Stimulated activated CD4-positive, alpha-beta T cell treated with anti-CD3 and anti-CD28 coated beads, Interleukin-2, amount 100 ng/mL, for 4 hours (primary cell): ENCODE data around the gene UNC45B.
"Not testable (repeated sequence)": the region's sequence is repeated elsewhere in the genome, so short reads cannot be mapped to it uniquely, and the experiment has no call there.

ENCODE experiments used
- DNase-seq: peaks from one replicate; pipeline ENCODE4 v3.0.0-alpha.2; 2020; ENCODE audit warnings: low read depth

UNC45B gene

GRCh38 chr17:35141681-35142466, 5.7 kb upstream of the UNC45B start, which contains the start of gene NLE1:
TSS of gene NLE1 (minus strand) at chr17:35142303. CDS start at chr17:35142275, 28 bp downstream.
- DNase-seq: peak; percentile 83

DNA sequence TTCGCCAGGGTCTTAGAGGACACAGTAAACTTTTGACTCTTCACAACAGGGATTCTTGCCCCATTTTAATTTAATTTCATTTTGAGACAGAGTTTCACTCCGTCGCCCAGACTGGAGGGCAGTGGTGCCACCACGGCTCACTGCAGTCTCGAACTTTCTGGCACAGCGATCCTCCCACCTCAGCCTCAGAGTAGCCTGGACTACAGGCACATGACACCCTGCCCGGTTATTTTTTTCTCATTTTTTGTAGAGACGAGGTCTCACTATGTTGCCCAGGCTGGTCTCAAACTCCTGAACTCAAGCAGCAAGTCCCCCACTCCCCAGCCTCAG, 5.2 kb upstream of the UNC45B start:
- DNase-seq: no peak

DNA sequence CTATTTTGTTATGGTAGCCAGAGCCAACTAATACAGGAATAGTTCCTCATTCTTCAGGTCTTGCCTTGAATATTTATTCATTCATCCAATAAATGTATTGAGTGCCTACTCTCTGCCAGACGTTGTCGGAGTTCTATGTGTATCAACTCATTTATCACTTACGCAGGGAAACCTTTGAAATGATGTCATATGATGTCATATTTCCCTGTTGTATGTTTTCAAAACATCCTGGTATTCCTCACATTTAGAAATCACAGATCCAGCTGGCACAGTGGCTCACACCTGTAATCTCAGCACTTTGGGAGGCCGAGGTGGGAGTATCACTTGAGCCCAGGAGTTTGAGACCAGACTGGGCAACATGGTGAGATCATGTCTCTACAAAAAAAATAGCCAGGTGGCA, 2.8 kb upstream of the UNC45B start:
- DNase-seq: no peak

GRCh38 chr17:35146214-35146833, 1.3 kb upstream of the UNC45B start:
- no peak for DNase-seq

DNA sequence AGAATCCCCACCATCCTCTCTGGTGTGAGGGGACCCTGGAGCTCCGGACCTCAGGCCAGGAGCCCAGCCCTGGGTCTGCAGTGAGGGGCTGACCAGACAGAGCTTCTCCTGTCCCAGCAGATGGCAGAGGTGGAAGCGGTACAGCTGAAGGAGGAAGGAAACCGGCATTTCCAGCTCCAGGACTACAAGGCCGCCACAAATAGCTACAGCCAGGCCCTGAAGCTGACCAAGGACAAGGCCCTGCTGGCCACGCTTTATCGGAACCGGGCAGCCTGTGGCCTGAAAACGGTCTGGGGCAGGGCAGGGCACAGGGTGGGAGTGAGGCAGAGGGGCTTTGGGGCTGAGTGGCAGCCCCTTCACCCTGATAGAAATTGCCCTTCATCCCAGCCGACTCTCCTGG, 527 bp downstream of the UNC45B start:
- no peak for DNase-seq

GRCh38 chr17:35149941-35150340, 2.3 kb downstream of the UNC45B start:
- no peak for DNase-seq

- not testable (repeated sequence) for DNase-seq
Observed at GRCh38 chr17:35151080-35151479, 3.5 kb downstream of the UNC45B start.

DNA sequence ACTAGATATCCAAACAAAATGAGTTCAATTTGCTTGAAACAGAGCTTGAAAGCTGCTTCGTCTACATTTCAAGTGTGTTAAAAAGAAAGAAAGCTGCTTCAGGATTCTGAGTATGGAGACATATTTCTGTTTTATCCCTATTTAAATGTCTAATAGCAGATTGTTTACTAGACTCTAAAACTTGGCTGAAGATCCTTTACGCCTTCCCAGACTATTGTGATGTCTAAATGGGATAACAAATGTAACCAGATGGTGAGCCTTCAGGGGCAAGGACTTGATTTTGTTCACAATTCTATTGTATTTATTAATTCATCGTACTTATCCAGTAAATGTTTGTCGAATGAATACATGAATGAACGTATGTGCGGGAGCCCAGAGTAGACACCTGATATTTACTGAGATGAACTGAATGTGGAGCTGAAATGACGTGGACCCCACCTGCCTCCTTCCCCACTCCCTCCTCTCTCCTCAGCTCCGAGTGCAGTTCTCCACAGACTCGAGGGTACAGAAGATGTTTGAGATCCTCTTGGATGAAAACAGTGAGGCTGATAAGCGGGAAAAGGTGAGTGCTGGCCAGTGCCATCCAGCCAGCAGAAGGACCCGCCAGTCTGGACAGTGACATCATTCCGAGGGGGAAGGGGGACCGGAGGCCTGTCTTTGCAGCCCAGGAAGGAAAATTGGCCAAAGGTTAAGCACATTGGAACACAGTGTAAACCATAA, 5.0 kb downstream of the UNC45B start:
- no peak for DNase-seq

DNA sequence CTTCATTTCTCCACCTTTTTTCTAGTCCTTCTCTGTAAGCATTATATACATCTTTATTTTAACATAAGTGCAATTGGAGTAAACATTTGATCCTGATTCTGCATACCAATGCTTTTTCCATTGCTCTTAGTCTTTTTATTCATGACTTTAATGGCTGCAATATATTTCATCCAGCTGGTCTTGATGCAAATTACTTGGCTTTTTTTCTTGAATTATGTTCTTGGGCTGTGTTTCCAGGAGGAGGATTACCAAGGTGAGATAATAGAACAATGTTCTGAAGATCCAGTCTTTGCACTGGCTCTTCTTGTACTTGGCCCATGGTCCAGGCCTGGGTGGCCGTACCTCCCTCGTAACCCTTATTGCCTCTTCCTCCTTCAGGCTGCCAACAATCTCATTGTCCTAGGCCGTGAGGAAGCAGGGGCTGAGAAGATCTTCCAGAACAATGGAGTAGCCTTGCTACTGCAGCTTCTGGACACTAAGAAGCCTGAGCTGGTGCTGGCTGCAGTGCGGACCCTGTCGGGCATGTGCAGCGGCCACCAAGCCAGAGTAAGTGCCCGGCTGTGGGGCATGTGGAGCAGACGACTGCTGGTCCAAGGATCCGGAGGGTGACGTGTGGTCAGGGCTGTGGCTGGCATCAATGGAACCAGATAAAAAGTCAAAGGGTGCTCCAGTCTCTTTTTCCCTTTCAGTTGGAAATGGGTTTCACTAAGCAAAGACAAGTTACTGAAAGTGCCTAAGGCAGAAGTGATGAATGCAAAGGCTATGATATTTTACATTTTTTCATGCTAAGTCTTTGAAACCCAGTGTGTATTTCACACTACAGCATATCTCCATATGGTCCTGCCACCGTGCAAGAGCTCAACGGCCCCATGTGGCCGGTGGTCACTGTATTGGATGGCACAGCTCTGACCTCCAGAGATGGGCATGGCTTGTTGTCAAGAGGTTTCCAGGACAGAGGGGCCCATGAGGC, 6.9 kb downstream of the UNC45B start:
- DNase-seq: no peak

DNA sequence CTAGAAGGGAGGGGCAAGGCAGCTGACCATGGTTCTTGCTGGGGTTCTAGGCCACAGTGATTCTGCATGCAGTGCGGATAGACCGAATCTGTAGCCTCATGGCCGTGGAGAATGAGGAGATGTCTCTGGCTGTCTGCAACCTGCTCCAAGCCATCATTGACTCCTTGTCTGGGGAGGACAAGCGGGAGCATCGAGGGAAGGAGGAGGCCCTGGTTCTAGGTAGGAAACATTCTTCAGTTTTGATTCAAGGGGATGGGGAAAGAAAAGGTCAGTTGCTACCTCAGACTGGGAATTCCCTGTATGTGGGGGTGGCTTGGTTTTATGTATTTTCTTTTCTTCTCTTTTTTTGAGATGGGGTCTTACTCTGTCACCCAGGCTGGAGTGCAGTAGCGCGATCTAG, 7.6 kb downstream of the UNC45B start:
- no peak for DNase-seq

- DNase-seq: no peak
Observed at GRCh38 chr17:35159940-35160339, 12.3 kb downstream of the UNC45B start.

DNA sequence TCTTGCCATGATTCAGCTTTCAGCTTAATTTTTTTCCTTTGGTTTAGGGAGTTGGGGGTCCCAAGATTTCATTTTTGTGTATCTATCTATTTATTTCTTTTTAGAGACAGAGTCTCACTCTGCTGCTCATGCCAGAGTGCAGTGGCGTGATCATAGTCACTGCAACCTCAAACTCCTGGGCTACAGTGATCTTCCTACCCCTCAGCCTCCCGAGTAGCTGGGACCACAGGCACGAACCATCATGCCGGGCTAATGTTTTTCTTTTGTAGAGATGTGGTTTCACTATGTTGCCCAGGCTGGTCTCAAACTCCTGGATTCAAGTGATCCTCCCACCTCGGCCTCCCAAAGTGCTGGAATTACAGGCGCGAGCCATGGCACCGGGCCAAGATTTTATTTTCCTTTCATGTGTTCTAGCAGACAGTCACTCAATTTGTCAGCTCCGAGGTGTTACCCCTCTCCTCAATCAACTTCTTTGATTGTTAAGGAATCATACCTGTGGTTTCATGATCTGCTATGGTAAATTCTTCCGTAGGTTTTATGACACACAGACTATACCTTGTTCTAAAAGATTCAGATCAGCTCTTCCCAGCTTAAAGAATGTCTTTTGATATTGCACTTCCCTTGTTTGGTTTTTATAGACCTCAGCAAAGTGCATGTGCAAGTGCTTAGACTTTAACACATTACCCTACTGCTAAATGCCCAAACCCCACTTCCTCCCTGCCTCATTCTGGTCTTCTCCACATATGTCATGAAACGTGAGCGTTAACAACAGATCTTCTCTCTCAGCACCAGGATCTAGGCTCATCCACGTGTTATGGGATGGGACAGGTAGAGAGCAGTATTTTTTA, 13.0 kb downstream of the UNC45B start:
- peak; percentile 31 for DNase-seq

DNA sequence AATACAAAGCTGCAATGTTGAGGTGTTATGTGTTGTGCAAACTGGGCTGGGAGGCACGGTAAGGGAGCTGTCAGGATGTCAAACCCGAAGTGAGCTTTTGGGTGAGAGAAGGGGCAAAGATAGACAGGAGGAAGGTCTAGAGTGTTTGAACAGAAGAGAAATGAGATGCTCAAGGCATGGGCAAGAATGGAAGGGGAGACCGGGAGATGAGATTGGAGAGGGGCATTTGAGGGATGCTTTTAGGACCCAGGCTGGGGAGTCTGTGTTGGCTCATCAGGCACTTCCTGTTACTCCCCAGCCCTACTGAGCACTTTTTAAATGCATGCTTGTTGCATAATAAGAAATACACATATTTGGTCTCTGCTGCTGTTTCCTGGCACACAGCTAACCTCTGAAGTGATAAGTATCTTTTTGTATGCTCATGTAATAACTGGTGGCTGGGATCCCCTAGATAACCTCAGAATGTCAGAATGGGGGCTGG, 13.7 kb downstream of the UNC45B start:
- DNase-seq: no peak

DNA sequence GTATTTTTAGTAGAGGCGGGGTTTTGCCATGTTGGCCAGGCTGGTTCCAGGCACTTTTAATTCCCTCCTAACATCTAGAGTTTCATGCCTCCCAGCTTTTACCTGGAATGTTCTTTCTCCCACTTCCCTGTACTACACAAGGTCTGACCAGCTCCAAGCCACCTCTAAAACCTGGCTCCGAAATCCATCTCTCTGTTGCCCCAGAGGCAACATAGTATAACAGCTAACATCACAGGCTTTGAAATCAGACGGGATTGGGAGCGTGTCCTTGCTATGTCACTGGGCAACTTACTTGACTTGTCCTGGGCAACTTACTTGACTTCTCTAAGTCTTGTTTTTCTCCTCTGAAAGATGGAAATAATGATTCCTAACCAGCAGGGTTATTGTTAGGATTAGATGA, 15.1 kb downstream of the UNC45B start:
- no peak for DNase-seq

- DNase-seq: no peak
Observed at GRCh38 chr17:35163886-35164285, 16.3 kb downstream of the UNC45B start.

DNA sequence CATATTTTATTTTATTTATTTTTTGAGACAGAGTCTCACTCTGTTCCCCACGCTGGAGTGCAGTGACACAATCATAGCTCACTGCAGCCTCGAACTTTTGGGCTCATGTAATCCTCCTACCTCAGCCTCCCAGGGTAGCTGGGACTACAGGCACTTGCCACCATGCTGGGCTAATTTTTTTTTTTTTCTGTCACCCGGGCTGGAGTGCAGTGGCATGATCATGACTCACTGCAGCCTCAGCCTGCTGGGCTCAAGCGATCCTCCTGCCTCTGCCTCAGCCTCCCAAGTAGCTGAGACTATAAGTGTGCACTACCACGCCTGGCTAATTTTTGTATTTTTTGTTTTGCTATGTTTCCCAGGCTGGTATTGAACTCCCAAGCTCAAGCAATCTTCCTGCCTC, 17.1 kb downstream of the UNC45B start:
- DNase-seq: no peak

- DNase-seq: no peak
Observed at GRCh38 chr17:35166526-35166925, 18.9 kb downstream of the UNC45B start.

- DNase-seq: no peak
Observed at GRCh38 chr17:35167046-35167445, 19.4 kb downstream of the UNC45B start.

DNA sequence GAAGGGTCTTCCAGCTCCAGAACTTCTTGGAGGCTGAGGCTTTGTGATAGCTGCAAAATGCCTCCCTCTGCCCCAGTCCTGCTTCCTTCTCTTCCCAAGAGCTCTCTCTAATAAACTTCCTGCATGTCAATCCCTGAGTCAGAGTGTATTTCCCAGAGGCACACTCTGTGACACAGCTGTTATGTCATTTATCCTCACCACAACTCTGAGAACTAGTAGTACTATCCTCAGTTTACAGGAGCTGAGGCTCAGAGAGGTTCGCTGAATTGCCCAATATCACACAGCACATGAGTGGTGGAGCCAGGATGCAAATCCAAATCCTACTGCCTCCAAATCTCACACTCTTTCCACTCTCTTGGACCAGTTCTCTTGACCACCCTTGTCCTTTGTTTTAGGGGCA, 20.0 kb downstream of the UNC45B start:
- DNase-seq: no peak

DNA sequence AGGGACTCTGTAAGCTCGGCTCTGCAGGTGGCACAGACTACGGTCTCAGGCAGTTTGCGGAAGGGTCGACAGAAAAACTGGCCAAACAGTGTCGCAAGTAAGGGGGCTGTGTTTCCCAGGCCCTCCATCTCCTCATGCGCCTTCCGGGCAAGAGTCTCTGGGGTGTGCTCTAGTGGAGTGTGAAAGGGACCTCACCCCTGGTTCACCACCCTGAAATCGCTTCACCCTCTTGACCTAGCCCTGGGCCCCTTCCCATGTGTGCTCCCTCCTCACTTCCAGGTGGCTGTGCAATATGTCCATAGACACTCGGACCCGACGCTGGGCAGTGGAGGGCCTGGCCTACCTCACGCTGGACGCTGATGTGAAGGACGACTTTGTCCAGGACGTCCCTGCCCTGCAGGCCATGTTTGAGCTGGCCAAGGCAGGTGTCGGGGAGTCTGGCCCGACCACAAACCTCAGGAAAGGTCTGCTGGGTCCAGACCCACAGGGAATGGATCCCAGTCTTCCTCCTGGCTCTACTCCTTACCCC, 22.3 kb downstream of the UNC45B start:
- no peak for DNase-seq
